Measurements from ENCODE around the gene ADAMTS7. TPM values are rescaled to one million over a fixed set of nuclear protein-coding genes. Genes with fewer than 3 reads are reported as not detected.

Gene ADAMTS7
- total and polyA plus RNA-seq, 2 of the 8 experiments (the other 6 are each of a cell fraction or from before 2014, with no cell fraction given): 27.9 to 45.2 TPM

- H4K91ac ChIP-seq (replicated peaks; ENCODE audit: insufficient read length, low read length): no peak overlapping the region
- no peak overlapping the region for H3K4ac ChIP-seq (replicated peaks; ENCODE audit: insufficient read length, low read depth, low read length)
- H2BK20ac ChIP-seq (ENCODE audit: low read length): no peak overlapping the region
- DNase-seq (ENCODE audit: low read depth in 1 of 2, low spot score in 2 of 2) (peak in 1 of 2 experiments; percentile 44), FAIRE-seq (no peak)
- H3K14ac ChIP-seq (ENCODE audit: insufficient read length): no peak overlapping the region
- 89% methylated on average over 25 of the region's 29 CpGs; no CpG with 5 or more reads in 1 of the 2 experiments for WGBS, 2 experiments (ENCODE audit: extremely low coverage in 1 of 2, insufficient coverage in 1 of 2, insufficient read length in 1 of 2, insufficient replicate concordance in 2 of 2, low coverage in 1 of 2, low lambda C conversion rate in 2 of 2, missing lambda C conversion rate in 1 of 2)
- 0 out of 2 replicates have a peak overlapping the region, but pooled peaks have one; percentile 24 for H2BK5ac ChIP-seq (ENCODE audit: low read depth, low read length)
- no peak overlapping the region for H2AFZ ChIP-seq (ENCODE audit: low read length)
- H3K79me2 ChIP-seq (ENCODE audit: control insufficient read depth in 1 of 2, insufficient read depth in 2 of 2, low read length in 2 of 2): no peaks in the 10 kb centered on the region
- peaks cover 0 to 4% (median 0%) of the 10 kb centered on the region in 4 experiments; a peak in 1 of 8 replicates for H3K36me3 ChIP-seq (ENCODE audit: control insufficient read depth in 2 of 4, insufficient read depth in 4 of 4, low read length in 3 of 4)
- no peak overlapping the region for H3K4me3 ChIP-seq (ENCODE audit: extremely low read depth in 1 of 4, insufficient read depth in 2 of 4, low read depth in 3 of 4, low read length in 4 of 4)
- ChIA-PET POLR2A (ENCODE audit: partially characterized antibody) (no interaction called here), CTCF (ENCODE audit: partially characterized antibody) (interaction anchor here (0.6 to 13.9 kb wide), 3 partner anchors 12 to 98 kb away, joined by 3 to 82 read pairs (median 3); partner anchors contain the start of gene ADAMTS7)
- no peak overlapping the region for H2BK120ac ChIP-seq (replicated peaks; ENCODE audit: low read depth, low read length)
- H2AK5ac ChIP-seq (ENCODE audit: low read depth, low read length): no peak overlapping the region
- no peak overlapping the region for H2BK15ac ChIP-seq (ENCODE audit: low read length)
- no peaks in the 10 kb centered on the region for H3K9me3 ChIP-seq (ENCODE audit: insufficient read depth in 2 of 2, low read depth in 1 of 2, low read length in 1 of 2)
- H3K27ac ChIP-seq (ENCODE audit: low read depth, low read length): no peak overlapping the region
- H4K5ac ChIP-seq (ENCODE audit: insufficient read length, low read depth, low read length): no peak overlapping the region
- TF ChIP-seq JUND (IDR thresholded peaks at IDR 0.05; ENCODE audit: low read length): no peak
- TF ChIP-seq E2F6 (IDR thresholded peaks at IDR 0.05): no peak
- TF ChIP-seq CBX8 (IDR thresholded peaks at IDR 0.05; ENCODE audit: borderline replicate concordance, low read depth, low read length): no peak
- no peak for TF ChIP-seq CHD2 (IDR thresholded peaks at IDR 0.05; ENCODE audit: low read length)
- TF ChIP-seq SIRT6 (IDR thresholded peaks at IDR 0.05; ENCODE audit: low read length): no peak
- TF ChIP-seq SIN3A (conservative IDR thresholded peaks at IDR 0.05 in 1 of 2, IDR thresholded peaks at IDR 0.05 in 1 of 2; ENCODE audit: low read depth in 1 of 2, low read length in 2 of 2): no peak
- no peak for TF ChIP-seq GABPA (IDR thresholded peaks at IDR 0.05; ENCODE audit: borderline replicate concordance, insufficient read depth, low read length)
- TF ChIP-seq KDM4A (IDR thresholded peaks at IDR 0.05; ENCODE audit: low read depth, low read length, severe bottlenecking): no peak
- TF ChIP-seq TEAD4 (IDR thresholded peaks at IDR 0.05; ENCODE audit: low read depth, low read length): no peak
- no peak for TF ChIP-seq BCL11A (IDR thresholded peaks at IDR 0.05; ENCODE audit: low read depth in 2 of 2, low read length in 2 of 2)
- TF ChIP-seq HDAC6 (IDR thresholded peaks at IDR 0.05; ENCODE audit: low read depth, low read length): no peak
- H3K4me1 ChIP-seq (replicated peaks in 1 of 4; ENCODE audit: control insufficient read depth in 3 of 4, insufficient read depth in 4 of 4, low read length in 3 of 4): peaks cover 0 to 5% (median 1%) of the 10 kb centered on the region in 4 experiments; a peak in 6 of 7 replicates
- no peak overlapping the region; the same call in 1 of the 2 replicates for H3K18ac ChIP-seq (ENCODE audit: extremely low read depth, low read length)
- no peak overlapping the region for H3K23ac ChIP-seq (ENCODE audit: insufficient read length)
- H3K27me3 ChIP-seq (replicated peaks in 1 of 4; ENCODE audit: control insufficient read depth in 3 of 4, extremely low read depth in 1 of 4, insufficient read depth in 3 of 4, low read length in 3 of 4): no peaks in the 10 kb centered on the region
- H3K79me1 ChIP-seq (ENCODE audit: low read depth, low read length): no peaks in the 10 kb centered on the region
- H3K9ac ChIP-seq (replicated peaks in 1 of 4; ENCODE audit: extremely low read depth in 1 of 4, low read depth in 3 of 4, low read length in 3 of 4): no peak overlapping the region
- H3K23me2 ChIP-seq (ENCODE audit: low read depth, low read length): no peaks in the 10 kb centered on the region
- H3K4me2 ChIP-seq (ENCODE audit: insufficient read depth in 1 of 2, low read depth in 2 of 2, low read length in 2 of 2): no peak overlapping the region
- no peak overlapping the region for H4K8ac ChIP-seq (ENCODE audit: extremely low read depth, insufficient read depth, low read length)
- peaks cover 0 to 2% of the 10 kb centered on the region in 2 experiments for H4K20me1 ChIP-seq (replicated peaks in 1 of 2; ENCODE audit: control insufficient read depth in 1 of 2, insufficient read depth in 2 of 2, low read length in 2 of 2)
- H2BK12ac ChIP-seq (ENCODE audit: low read depth, low read length): no peak overlapping the region
- no peak overlapping the region for H3K56ac ChIP-seq (replicated peaks; ENCODE audit: insufficient read length, low read depth, low read length)
These were observed 48.1 kb downstream of the ADAMTS7 start for GRCh38 chr15:78762985-78763795.

Measured in H1 (cell line).